ENCODE data around the gene NR2F2.

The NR2F2 gene

GRCh38 chr15:96349857-96350720 is 19.6 kb downstream of the NR2F2 start:
- TF ChIP-seq CTCF (IDR thresholded peaks at IDR 0.05; ENCODE audit: extremely low read depth, missing control alignments), result no peak
- DNase-seq (ENCODE audit: low spot score), result no peak

DNA sequence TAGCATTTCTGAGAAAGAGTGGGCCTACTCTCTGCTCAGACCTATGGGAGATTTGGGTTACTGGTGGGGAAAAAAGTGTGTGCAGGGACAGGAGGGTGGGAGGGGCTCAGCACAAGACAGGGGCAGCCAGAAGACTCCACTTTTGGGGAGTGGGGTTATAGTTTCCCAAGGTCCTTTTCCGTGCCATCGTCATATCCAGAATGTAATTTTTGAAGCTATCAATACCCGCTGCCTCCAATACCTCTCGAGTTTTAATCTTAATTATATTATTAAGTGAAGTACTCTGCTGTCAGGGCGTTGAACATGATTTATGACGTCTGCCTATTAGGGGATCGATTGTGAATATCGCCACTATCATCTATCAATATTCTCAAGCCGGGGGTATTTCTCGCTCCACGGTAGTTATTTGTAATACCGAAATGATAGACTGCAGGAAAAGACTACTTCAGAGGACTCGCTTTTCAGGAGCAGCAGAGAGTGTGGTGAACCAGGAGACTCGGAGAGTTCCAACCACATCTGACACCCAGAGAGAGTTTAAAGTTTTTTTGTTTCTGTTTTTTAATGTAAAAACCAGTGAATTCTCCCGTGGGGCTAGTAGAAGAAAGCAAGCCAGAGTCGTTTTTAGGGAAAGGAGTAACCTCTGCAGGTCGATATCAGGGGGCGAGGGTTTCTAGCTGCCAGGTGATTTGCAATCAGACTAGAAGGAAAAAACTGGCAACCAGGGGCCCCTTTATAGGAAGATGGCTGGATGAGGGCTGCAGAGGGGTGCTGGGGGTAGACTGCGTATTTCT is 20.6 kb downstream of the NR2F2 start:
- no peak for DNase-seq (ENCODE audit: low spot score)

GRCh38 chr15:96351761-96352603 is 21.5 kb downstream of the NR2F2 start:
- DNase-seq (ENCODE audit: low spot score), result no peak
- no peak for TF ChIP-seq CTCF (IDR thresholded peaks at IDR 0.05; ENCODE audit: extremely low read depth, missing control alignments)

More for the DNA sequence above, 20.6 kb downstream of the NR2F2 start:
- TF ChIP-seq CTCF (IDR thresholded peaks at IDR 0.05; ENCODE audit: extremely low read depth, missing control alignments), result no peak

- no peak for TF ChIP-seq CTCF (IDR thresholded peaks at IDR 0.05; ENCODE audit: extremely low read depth, missing control alignments)
- no peak for DNase-seq (ENCODE audit: low spot score)
Observed at GRCh38 chr15:96352604-96353405, 22.3 kb downstream of the NR2F2 start.

DNA sequence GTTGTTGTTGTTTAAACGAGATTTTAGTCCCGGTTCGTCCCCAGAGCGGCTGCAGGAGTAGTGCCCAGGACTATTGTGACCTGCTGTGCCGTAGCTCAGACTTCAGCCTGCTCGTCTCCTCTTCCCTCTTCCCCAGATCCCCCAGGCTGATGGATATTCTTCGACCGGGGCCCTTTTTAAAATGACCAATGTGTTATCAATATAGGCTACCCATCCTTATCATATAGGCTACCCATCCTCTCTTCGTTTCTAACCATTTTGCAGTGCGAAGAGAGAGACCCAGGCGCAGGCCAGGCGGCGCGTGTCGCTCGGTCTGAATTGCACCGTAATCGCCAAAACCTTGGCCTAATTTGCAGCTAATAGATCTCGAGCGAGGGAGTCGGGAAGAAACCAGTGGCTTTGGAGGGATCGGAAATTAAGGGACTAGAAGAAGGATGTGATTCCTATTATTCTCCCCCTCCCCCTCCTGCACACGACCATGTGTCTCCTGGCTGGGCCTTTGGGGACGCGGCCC is 23.0 kb downstream of the NR2F2 start:
- no peak for DNase-seq (ENCODE audit: low spot score)
- TF ChIP-seq CTCF (IDR thresholded peaks at IDR 0.05; ENCODE audit: extremely low read depth, missing control alignments), result no peak

GRCh38 chr15:96353930-96354730 is 23.6 kb downstream of the NR2F2 start:
- no peak for TF ChIP-seq CTCF (IDR thresholded peaks at IDR 0.05; ENCODE audit: extremely low read depth, missing control alignments)
- no peak for DNase-seq (ENCODE audit: low spot score)
